Stimulated activated CD4-positive, alpha-beta T cell treated with anti-CD3 and anti-CD28 coated beads, Interleukin-12 subunit alpha, Interleukin-12 subunit beta, amount 100 ng/mL, for 48 hours (primary cell): ENCODE data around the gene MIOX.

ENCODE experiments used
- DNase-seq, 3 donors: peaks; one replicate each; pipeline ENCODE4 v3.0.0-alpha.2; 2020; ENCODE audit warnings: low read depth in 2 of 3, low spot score in 1 of 3

The MIOX gene

GRCh38 chr22:50489363-50490243 lies 2.9 kb downstream of the MIOX start:
- no peak for DNase-seq

- DNase-seq: no peak
Observed at GRCh38 chr22:50490531-50491308, 4.1 kb downstream of the MIOX start.

GRCh38 chr22:50497093-50497492 lies 10.4 kb downstream of the MIOX start:
- no peak for DNase-seq

- DNase-seq: peak in 2 of 3 donors; percentile 58 to 74
Observed at GRCh38 chr22:50498322-50498890, 11.7 kb downstream of the MIOX start.

- no peak for DNase-seq
Observed at GRCh38 chr22:50500452-50500851, 13.8 kb downstream of the MIOX start.

- no peak for DNase-seq
Observed at GRCh38 chr22:50502096-50502495, 15.4 kb downstream of the MIOX start.

GRCh38 chr22:50502628-50503474 lies 16.2 kb downstream of the MIOX start:
- DNase-seq: no peak

GRCh38 chr22:50503475-50504145 lies 17.0 kb downstream of the MIOX start:
- DNase-seq: no peak

- DNase-seq: no peak
Observed at GRCh38 chr22:50504369-50505211, 17.9 kb downstream of the MIOX start.

- no peak for DNase-seq
Observed at GRCh38 chr22:50505276-50505775, 18.7 kb downstream of the MIOX start.

- DNase-seq: no peak
Observed at GRCh38 chr22:50505776-50506610, 19.3 kb downstream of the MIOX start.

- no peak for DNase-seq
Observed at GRCh38 chr22:50506611-50507420, 20.2 kb downstream of the MIOX start.

- peak; percentile 91 to 94 (median 92) for DNase-seq
Observed at GRCh38 chr22:50507421-50507990, 20.8 kb downstream of the MIOX start, which contains the start of gene LMF2. Gene LMF2, minus strand, starts transcription at chr22:50507702. Its CDS starts 27 bp downstream, at chr22:50507675.

- peak; percentile 96 to 99 (median 97) for DNase-seq
Observed at GRCh38 chr22:50507991-50508884, 21.6 kb downstream of the MIOX start, which contains the start of gene NCAPH2. Gene NCAPH2, plus strand, starts transcription at chr22:50508224. Its CDS starts 114 bp downstream, at chr22:50508338.

- no peak for DNase-seq
Observed at GRCh38 chr22:50508897-50509296, 22.2 kb downstream of the MIOX start.

- no peak for DNase-seq
Observed at GRCh38 chr22:50513175-50513574, 26.5 kb downstream of the MIOX start.
